HG02798 (cell line): ENCODE data around the gene RPL34.
"Not testable (repeated sequence)": the region's sequence is repeated elsewhere in the genome, so short reads cannot be mapped to it uniquely, and the experiment has no call there.

ENCODE experiments used
- ATAC-seq: cut with Tn5 transposase; IDR thresholded peaks from one replicate; pipeline ENCODE4 v1.9.1; 2021; ENCODE audit warnings: mild to moderate bottlenecking; ENCODE audit not compliant: unreplicated experiment, poor library complexity

RPL34 gene

GRCh38 chr4:108620101-108620932 is at the start of gene RPL34:
Gene RPL34, plus strand, starts transcription at chr4:108620576. Its CDS starts 1,384 bp downstream, at chr4:108621960.
- peak; percentile 100 for ATAC-seq

GRCh38 chr4:108570993-108571569 is 49.3 kb upstream of the RPL34 start:
- ATAC-seq = no peak

- ATAC-seq = no peak
Measured at GRCh38 chr4:108574402-108574801, 46.0 kb upstream of the RPL34 start.

DNA sequence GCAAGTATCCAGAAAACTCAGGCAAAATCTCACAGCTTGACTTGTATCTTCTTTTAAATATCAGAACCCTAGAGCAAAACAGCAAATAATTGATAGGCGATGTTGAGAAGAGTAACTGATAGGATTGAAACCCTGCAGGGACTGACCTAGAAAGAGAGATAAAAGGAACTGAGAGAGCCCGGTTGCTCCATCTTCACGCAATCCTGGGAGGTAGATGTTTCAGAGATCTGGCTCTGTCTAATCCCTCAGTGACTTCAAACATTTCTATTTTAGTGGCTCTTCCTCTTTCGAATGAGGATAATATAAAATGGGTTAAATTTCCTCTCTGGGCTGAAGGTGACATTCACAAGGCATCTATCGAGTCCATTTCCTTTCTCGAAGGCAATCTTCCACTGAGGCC is 39.3 kb upstream of the RPL34 start:
- ATAC-seq = no peak

- ATAC-seq = no peak
Measured at GRCh38 chr4:108586778-108587177, 33.6 kb upstream of the RPL34 start.

DNA sequence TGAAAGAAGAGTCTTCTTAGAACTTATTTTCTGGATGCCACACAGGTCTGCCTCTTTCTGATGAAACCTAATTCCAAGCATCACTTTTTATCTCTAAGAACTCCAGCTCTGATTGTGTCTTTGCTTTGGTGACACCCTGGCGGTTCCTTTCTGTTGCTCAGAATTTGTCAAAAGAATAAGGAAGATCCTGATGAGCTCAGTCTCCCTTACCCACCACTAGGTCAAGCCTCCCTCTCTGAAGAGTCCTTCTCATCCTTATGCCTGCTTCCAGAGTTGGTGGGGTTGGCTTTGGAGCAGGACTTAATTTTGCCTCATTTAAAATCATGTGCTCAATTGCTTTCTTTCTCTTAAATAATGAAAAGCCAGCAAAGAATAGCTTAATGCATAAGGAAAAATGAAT is 31.5 kb upstream of the RPL34 start:
- no peak for ATAC-seq

DNA sequence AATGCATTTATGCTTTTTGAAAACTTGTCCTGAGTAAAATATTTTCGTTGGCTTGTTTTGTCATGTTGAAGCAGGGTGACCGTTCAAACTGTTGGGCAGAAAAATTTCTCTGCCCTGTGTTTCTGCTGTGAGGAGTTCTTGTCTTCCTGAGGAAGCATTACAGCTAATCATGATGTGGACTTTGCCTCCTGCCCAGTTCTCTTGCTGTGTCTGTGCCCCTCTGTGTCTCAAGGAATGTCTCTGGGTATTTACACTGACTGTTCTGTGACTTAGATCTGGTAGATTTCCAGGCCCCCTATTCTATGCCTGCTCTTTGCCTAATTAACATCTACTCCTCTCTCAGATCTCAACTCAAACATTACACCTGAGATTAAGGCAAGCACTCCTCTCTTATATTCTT is 30.4 kb upstream of the RPL34 start:
- no peak for ATAC-seq

DNA sequence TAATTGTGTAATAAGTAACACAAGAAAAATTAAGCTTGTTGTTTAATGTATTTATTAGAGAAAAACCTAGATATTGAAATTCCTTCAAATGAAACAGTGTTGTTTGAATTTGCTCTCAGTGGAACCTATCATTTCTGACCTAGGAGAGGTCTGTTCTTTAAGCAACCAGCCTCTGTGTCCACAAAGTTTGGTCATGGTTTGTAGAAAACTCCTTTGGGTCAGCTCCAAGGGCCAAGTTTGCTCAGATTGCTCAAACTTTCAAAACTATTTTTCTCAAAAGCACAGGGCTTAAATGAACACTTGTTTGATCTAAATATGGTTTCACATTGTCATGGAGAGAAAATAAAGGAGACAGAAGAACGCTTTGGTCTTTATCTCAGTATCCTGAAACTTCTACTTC is 29.6 kb upstream of the RPL34 start:
- no peak for ATAC-seq

DNA sequence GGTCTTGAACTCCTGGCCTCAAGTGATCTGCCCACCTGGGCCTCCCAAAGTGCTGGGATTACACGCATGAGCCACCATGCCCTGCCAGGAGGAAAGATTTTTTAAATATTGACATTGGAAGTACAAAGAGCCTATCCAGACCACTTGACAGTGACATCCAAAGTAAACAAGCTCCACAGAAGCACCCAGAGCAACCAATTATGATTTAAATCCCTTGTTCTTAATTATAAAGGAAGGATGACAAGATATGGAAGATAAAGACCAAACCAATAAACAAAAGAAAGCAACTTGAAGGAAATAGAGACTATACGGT is 27.7 kb upstream of the RPL34 start:
- no peak for ATAC-seq

- not testable (repeated sequence) for ATAC-seq
Measured at GRCh38 chr4:108594296-108594695, 26.1 kb upstream of the RPL34 start.

DNA sequence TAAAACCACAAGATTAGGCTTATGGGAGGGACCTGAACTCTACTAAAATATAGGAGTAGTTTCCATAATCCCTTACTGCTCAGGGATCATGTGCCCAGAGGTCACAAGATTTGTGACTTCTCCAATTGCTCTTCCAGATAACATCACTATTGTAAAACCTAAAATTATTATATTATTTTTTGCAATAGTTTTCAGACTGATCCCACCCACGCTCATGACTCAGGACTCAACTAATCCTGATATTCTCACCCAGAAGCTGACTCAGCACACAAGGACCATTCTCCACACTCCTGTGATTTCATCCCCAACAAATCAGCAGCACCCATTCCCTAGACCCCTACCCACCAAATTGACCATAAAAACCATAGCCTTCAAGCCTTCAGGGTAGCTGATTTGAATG is 24.0 kb upstream of the RPL34 start:
- no peak for ATAC-seq

DNA sequence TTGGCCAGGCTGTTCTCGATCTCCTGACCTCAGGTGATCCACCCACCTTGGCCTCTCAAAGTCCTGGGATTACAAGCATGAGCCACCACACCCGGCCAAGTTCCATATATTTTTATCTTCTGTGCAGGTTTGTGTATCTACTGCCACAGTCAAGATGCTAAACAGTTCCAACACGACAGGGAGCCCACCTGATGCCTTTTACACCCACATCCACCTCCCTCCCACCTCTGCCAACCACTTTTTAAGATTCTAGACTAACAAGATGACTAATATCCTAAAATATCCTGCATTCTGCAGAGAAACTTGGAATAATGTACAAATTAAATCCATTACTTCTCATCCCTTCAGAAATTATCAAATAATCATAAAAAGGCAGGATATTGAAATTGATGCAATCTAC is 19.3 kb upstream of the RPL34 start:
- no peak for ATAC-seq

GRCh38 chr4:108601532-108601931 is 18.8 kb upstream of the RPL34 start:
- ATAC-seq = no peak

DNA sequence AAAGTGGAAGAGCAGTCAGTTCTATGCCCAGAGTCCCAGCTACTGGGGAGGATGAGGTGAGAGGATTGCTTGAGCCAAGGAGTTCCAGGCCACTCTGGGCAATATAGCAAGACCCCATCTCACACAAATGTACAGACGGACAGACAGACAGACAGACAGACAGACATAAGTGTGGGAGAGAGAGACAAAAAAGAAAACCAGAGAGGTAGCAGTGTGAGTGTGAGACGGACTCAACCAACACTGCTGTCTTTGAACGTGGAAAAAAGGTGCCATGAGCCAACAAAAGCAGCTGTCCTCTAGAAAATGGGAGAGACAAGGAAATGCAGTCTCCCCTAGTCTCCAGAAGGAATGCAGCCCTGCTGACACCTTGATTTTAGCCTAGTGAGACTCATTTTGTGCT is 18.2 kb upstream of the RPL34 start:
- ATAC-seq = no peak

DNA sequence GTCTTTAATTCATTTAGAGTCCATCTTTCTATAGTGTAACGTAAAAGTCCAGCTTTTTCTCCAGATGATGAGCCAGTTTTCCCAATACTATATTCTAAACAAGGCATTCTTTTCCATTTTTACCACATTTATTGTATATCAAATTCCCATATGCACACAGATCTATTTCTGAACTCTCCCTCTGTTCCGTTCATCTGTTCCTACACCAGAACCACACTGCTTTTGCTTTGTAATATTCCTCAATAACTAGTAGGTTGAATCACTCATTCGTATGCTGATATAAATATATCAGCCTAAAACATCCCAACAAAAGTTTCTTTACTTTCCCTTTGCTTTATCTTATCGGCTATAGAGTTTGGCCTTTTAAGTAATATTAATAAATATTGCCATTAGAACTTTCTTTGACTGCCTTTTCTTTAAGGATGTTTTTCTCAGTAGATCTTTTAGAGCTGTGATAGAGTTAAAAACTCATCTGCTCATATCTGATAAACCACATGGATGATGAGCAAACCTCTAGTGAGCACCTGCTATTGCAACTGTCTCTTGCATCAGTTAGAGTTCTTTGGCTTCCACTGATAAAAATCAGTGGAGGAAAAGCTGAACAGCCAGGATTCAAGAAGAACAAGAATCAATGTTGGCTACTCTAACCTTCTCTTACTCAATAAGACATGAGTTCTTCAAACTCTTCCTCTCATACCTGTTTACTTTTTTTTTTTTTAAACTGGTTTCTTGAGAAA is 13.1 kb upstream of the RPL34 start:
- no peak for ATAC-seq

DNA sequence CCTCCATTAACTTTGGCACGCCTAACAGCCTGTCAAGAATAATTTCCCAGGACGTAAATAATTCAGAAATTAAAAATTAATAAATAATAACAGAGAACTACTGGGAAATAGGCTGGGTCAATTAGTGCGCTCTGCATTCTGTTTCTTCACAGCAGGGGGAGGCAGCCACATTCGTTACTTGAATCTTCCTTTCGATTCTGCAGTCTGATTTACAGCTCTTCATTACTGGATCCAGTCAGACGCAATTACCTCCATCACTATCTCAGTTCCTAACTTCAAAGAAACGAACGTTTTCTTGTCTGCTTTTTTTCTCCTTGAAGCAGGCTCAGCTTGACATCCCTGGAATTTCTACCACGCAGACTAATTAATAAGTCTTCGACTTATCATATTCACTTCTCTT is 9.0 kb upstream of the RPL34 start:
- no peak for ATAC-seq

- no peak for ATAC-seq
Measured at GRCh38 chr4:108612365-108612764, 8.0 kb upstream of the RPL34 start.

- ATAC-seq = peak; percentile 6
Measured at GRCh38 chr4:108619372-108620100, 840 bp upstream of the RPL34 start.

DNA sequence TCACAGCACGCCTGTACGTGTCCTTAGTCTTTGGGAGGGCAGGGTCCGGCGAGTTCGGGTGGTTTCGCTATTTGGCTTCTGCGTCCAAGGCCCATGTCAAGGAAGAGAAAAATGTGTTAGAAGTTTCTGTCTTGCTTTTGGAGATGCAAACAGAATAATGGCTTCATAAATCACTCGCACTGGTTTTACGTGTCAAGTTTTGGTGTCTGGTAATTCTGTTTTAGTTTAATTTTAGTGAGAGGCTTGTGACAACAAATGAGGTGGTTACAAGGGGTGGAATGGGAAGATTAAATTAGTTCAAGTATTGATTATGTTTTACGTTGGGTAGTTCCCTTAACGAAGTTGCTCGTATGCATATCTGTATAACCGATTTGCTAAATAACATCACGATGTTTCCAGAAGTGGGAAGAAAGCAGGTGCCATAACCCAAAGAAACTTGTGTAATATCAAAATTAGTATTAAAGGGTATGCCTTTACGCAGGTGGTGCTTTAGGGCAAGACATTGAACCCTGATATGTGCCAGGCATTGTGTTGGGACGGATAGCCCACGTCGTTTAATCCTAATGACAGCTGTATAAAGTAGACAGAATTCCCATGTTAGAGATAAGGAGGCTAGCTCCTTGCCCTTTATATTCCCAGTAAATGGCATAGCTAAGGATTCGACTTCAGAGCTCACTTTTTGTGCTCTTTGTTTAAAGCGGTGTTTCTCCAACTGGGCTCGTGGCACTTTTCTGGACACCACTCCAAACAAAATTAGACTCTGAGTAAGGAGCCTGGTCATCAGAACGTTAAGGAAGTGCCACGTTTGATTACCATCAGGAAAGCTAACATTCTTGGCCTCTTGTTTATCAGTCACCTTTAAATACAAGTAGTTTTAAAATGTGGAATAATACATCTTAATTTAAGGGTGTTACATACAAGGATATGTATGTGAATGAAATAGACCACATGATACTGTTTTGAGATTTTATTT is 843 bp downstream of the RPL34 start:
- ATAC-seq = no peak

GRCh38 chr4:108622022-108622421 is 1.6 kb downstream of the RPL34 start:
- no peak for ATAC-seq
